HG02642 (cell line): ENCODE data around the gene ZMYND11.
"Not testable (repeated sequence)": the region's sequence is repeated elsewhere in the genome, so short reads cannot be mapped to it uniquely, and the experiment has no call there.

Source experiments
- ATAC-seq: cut with Tn5 transposase; IDR thresholded peaks from one replicate; pipeline ENCODE4 v1.9.1; 2021; ENCODE audit warnings: mild to moderate bottlenecking; ENCODE audit not compliant: unreplicated experiment, poor library complexity

The ZMYND11 gene

GRCh38 chr10:241451-241850, 106.2 kb downstream of the ZMYND11 start:
- ATAC-seq, result no peak

GRCh38 chr10:241966-242643, 106.8 kb downstream of the ZMYND11 start:
- no peak for ATAC-seq

GRCh38 chr10:244227-244626, 109.0 kb downstream of the ZMYND11 start:
- no peak for ATAC-seq

GRCh38 chr10:246431-246830, 111.2 kb downstream of the ZMYND11 start:
- ATAC-seq, result no peak

GRCh38 chr10:247480-247879, 112.2 kb downstream of the ZMYND11 start:
- no peak for ATAC-seq

GRCh38 chr10:248307-248706, 113.1 kb downstream of the ZMYND11 start:
- ATAC-seq, result no peak

GRCh38 chr10:251982-252582, 116.8 kb downstream of the ZMYND11 start:
- ATAC-seq, result no peak

GRCh38 chr10:260819-261429, 125.7 kb downstream of the ZMYND11 start:
- ATAC-seq, result no peak

GRCh38 chr10:264160-265073, 129.2 kb downstream of the ZMYND11 start:
- ATAC-seq, result not testable (repeated sequence)

- not testable (repeated sequence) for ATAC-seq
These were observed 129.8 kb downstream of the ZMYND11 start for GRCh38 chr10:265074-265440.

- not testable (repeated sequence) for ATAC-seq
These were observed 130.7 kb downstream of the ZMYND11 start for GRCh38 chr10:265816-266588.

- ATAC-seq, result peak; percentile 47
These were observed 131.7 kb downstream of the ZMYND11 start for GRCh38 chr10:266974-267425.

GRCh38 chr10:267705-268104, 132.4 kb downstream of the ZMYND11 start:
- no peak for ATAC-seq

GRCh38 chr10:269440-270074, 134.3 kb downstream of the ZMYND11 start:
- ATAC-seq, result no peak

GRCh38 chr10:271201-271600, 135.9 kb downstream of the ZMYND11 start:
- no peak for ATAC-seq

GRCh38 chr10:271722-272121, 136.5 kb downstream of the ZMYND11 start:
- no peak for ATAC-seq

- ATAC-seq, result no peak
These were observed 137.8 kb downstream of the ZMYND11 start for GRCh38 chr10:273088-273487.

- ATAC-seq, result no peak
These were observed 139.6 kb downstream of the ZMYND11 start for GRCh38 chr10:274866-275265.

GRCh38 chr10:275680-276079, 140.4 kb downstream of the ZMYND11 start:
- ATAC-seq, result no peak
